HG03175 (cell line): ENCODE results near the gene ITPR2.
A peak's percentile ranks its signal among the peaks of the same experiment; 100 is the strongest.
"Not testable (repeated sequence)": the region's sequence is repeated elsewhere in the genome, so short reads cannot be mapped to it uniquely, and the experiment has no call there.

ENCODE experiments used
- ATAC-seq: cut with Tn5 transposase; IDR thresholded peaks from one replicate; pipeline ENCODE4 v1.9.1; 2021; ENCODE audit warnings: mild to moderate bottlenecking, moderate library complexity; ENCODE audit not compliant: unreplicated experiment

The ITPR2 gene

GRCh38 chr12:26791301-26791791, 41.6 kb downstream of the ITPR2 start:
- peak; percentile 61 for ATAC-seq

GRCh38 chr12:26790645-26790994, 42.4 kb downstream of the ITPR2 start:
- ATAC-seq, result no peak

- no peak for ATAC-seq
Observed at GRCh38 chr12:26789731-26790644, 43.0 kb downstream of the ITPR2 start.

- no peak for ATAC-seq
Observed at GRCh38 chr12:26786865-26787514, 46.0 kb downstream of the ITPR2 start.

- ATAC-seq, result no peak
Observed at GRCh38 chr12:26786491-26786864, 46.5 kb downstream of the ITPR2 start.

GRCh38 chr12:26783816-26784379, 49.1 kb downstream of the ITPR2 start:
- ATAC-seq, result not testable (repeated sequence)

GRCh38 chr12:26783131-26783526, 49.9 kb downstream of the ITPR2 start:
- ATAC-seq, result no peak

- ATAC-seq, result no peak
Observed at GRCh38 chr12:26782372-26783130, 50.4 kb downstream of the ITPR2 start.

- not testable (repeated sequence) for ATAC-seq
Observed at GRCh38 chr12:26780656-26781055, 52.3 kb downstream of the ITPR2 start.

GRCh38 chr12:26778173-26778775, 54.7 kb downstream of the ITPR2 start:
- not testable (repeated sequence) for ATAC-seq

GRCh38 chr12:26777236-26777635, 55.8 kb downstream of the ITPR2 start:
- no peak for ATAC-seq

GRCh38 chr12:26775991-26776390, 57.0 kb downstream of the ITPR2 start:
- ATAC-seq, result not testable (repeated sequence)

GRCh38 chr12:26773313-26774104, 59.5 kb downstream of the ITPR2 start:
- ATAC-seq, result no peak

- no peak for ATAC-seq
Observed at GRCh38 chr12:26771861-26772260, 61.1 kb downstream of the ITPR2 start.

GRCh38 chr12:26770239-26771070, 62.5 kb downstream of the ITPR2 start:
- no peak for ATAC-seq

GRCh38 chr12:26769611-26770010, 63.4 kb downstream of the ITPR2 start:
- ATAC-seq, result no peak

GRCh38 chr12:26768611-26769603, 64.1 kb downstream of the ITPR2 start:
- peak; percentile 72 for ATAC-seq

- ATAC-seq, result no peak
Observed at GRCh38 chr12:26767865-26768264, 65.1 kb downstream of the ITPR2 start.
